T-cell (primary cell): Measurements from ENCODE around the gene SMIM35. TPM values are rescaled to one million over a fixed set of nuclear protein-coding genes. Genes with fewer than 3 reads are reported as not detected.

Experiments used
- ATAC-seq, 4 experiments: fragments of 200-7000 bp in 3 of 4; fragments of 150-1000 bp in 1 of 4; cut with Tn5 transposase; replicated peaks in 1 of 4; 1 replicate in 3 of 4; 2 replicates in 1 of 4; pipeline ENCODE4 v1.10.0; 2021; ENCODE audit warnings: moderate library complexity in 3 of 4, mild to moderate bottlenecking in 2 of 4, moderate number of reproducible peaks in 1 of 4
- CTCF ChIA-PET, 2 donors: fragments of 300-600 bp; sonication (Branson Sonifier 250); formaldehyde crosslinking; loops; one replicate each; lab custom pipeline; 2022; ENCODE audit warnings: antibody characterized with exemption in 2 of 2; lab: Charles Lee
- POLR2A ChIA-PET, 2 donors: fragments of 300-600 bp; sonication (Branson Sonifier 250); formaldehyde crosslinking; loops; one replicate each; lab custom pipeline; 2022; ENCODE audit warnings: antibody characterized with exemption in 2 of 2; lab: Charles Lee
- DNase-seq, 35 experiments: peaks; one replicate each; pipeline versions ENCODE4 v3.0.0 to v3.0.0-alpha.2; 2013 to 2023
- H3K27ac ChIP-seq: one replicate; pipeline ENCODE4 v1.5.1; 2013; ENCODE audit warnings: low read length
- H3K27me3 ChIP-seq, 2 experiments: replicated peaks in 1 of 2; 1 replicate in 1 of 2; 2 replicates in 1 of 2; pipeline versions ENCODE4 v1.6.1 to v1.7.0; 2013; ENCODE audit warnings: low read length in 1 of 2, mixed read lengths in 1 of 2; ENCODE audit not compliant: control insufficient read depth in 2 of 2, insufficient read depth in 2 of 2; ENCODE audit errors: extremely low read depth in 1 of 2
- H3K36me3 ChIP-seq, 2 donors: 1 replicate in 1 of 2; 2 replicates in 1 of 2; pipeline versions ENCODE4 v1.6.1 to v1.7.0; 2013; ENCODE audit warnings: low read length in 1 of 2; ENCODE audit not compliant: control insufficient read depth in 2 of 2, insufficient read depth in 1 of 2; ENCODE audit errors: extremely low read depth in 1 of 2
- H3K4me1 ChIP-seq, 2 experiments: 1 replicate in 1 of 2; 2 replicates in 1 of 2; pipeline versions ENCODE4 v1.6.1 to v1.7.0; 2013; ENCODE audit warnings: low read length in 2 of 2, mixed read lengths in 1 of 2; ENCODE audit not compliant: insufficient read depth in 2 of 2, control insufficient read depth in 1 of 2; ENCODE audit errors: extremely low read depth in 1 of 2
- H3K4me3 ChIP-seq, 2 donors: 1 replicate in 1 of 2; 2 replicates in 1 of 2; pipeline versions ENCODE4 v1.5.1 to v1.7.0; 2013; ENCODE audit warnings: mild to moderate bottlenecking in 2 of 2, low read length in 1 of 2, moderate library complexity in 1 of 2; ENCODE audit not compliant: control insufficient read depth in 1 of 2; ENCODE audit errors: extremely low read depth in 1 of 2
- H3K9me3 ChIP-seq: 2 replicates; pipeline ENCODE4 v1.7.0; 2013
- H3K27ac Mint-ChIP-seq, 2 donors: one replicate each; pipeline ENCODE4 v1.8.0; 2020 to 2021; ENCODE audit warnings: mild to moderate bottlenecking in 2 of 2, mixed read lengths in 2 of 2
- H3K27me3 Mint-ChIP-seq, 2 donors: one replicate each; pipeline ENCODE4 v1.8.0; 2021 to 2022; ENCODE audit warnings: mixed read lengths in 2 of 2
- H3K36me3 Mint-ChIP-seq: one replicate; pipeline ENCODE4 v1.8.0; 2021; ENCODE audit warnings: mixed read lengths
- H3K4me1 Mint-ChIP-seq, 3 donors: one replicate each; pipeline ENCODE4 v1.8.0; 2020 to 2022; ENCODE audit warnings: mixed read lengths in 3 of 3, mild to moderate bottlenecking in 1 of 3
- H3K4me3 Mint-ChIP-seq, 3 donors: one replicate each; pipeline ENCODE4 v1.8.0; 2020 to 2022; ENCODE audit warnings: mild to moderate bottlenecking in 3 of 3, mixed read lengths in 3 of 3, moderate library complexity in 3 of 3
- H3K9me3 Mint-ChIP-seq, 3 donors: one replicate each; pipeline ENCODE4 v1.8.0; 2020 to 2022; ENCODE audit warnings: mixed read lengths in 3 of 3
- WGBS: methylation state at CpG from one replicate; pipeline ENCODE4 v1.1.5; 2013; ENCODE audit warnings: missing lambda C conversion rate; ENCODE audit not compliant: insufficient coverage; 5-methylcytosine and 5-hydroxymethylcytosine counted together
- total RNA-seq, 35 experiments: library from RNA in 6 of 35; stranded (reverse) in 6 of 35; fragments of 120-200 nt in 1 of 35; gene quantifications; one replicate each; pipeline versions ENCODE4 v1.2.1 to v1.2.4 and lab custom pipeline; 2013 to 2026

Gene SMIM35
- total RNA-seq, 5 donors from 2014 or later (not counting 1 experiment from before 2014, with no cell fraction given), result 0.28 to 1.0 (median 0.36) TPM

DNA sequence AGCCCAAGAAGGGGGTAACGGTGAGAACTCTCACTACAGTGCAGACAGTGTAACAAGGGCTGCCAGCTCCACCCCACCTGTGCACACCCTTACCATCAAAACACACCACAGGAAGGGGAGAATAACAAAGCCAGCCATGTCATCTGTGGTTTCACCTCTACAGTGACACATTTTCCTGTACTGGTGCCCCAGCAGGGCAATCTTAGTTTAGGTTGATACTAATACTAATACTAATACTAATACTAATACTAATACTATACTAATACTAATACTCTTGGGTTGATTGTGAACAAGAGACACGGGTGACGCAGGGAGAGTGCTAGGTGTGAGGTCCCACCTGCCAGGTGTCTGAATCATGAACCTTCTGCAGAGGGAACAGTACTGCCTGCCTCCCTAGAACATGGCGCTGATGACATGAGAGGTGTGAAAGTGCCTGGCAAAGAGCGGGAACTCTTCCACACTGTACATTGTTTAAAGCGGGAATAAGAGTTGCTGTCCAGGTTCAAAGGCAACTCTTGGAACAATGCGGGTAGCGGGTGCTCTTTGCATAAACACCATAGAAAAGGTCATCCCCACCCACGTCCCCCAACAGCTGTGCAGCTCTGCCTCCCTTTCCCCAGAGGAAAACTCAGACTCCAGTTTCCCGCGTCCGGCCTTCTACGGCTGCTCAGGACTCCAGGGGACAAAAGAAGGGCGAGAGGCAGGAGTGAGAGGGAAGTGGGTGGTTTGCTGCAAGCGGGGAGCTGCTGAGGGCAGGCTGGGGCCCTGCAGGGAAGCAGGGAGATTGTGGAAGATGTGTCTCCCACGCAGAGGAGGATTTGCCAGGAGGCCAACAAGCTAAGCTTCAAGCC is 34.9 kb downstream of the SMIM35 start:
- no peaks in the 10 kb centered on the region for H3K27me3 ChIP-seq
- Mint-ChIP-seq H3K36me3 (no peaks in the 10 kb centered on the region), H3K4me1 (peaks cover 60 to 62% (median 61%) of the 10 kb centered on the region in 3 donors), H3K27me3 (peaks cover 0 to 1% of the 10 kb centered on the region in 2 donors), H3K4me3 (peak overlapping the region; percentile 9 to 63 (median 59)), H3K9me3 (no peaks in the 10 kb centered on the region), H3K27ac (peak overlapping the region; percentile 97 to 99)
- peaks cover 36 to 67% of the 10 kb centered on the region in 2 experiments for H3K4me1 ChIP-seq
- H3K36me3 ChIP-seq, result no peaks in the 10 kb centered on the region
- POLR2A ChIA-PET, result interaction anchor here in 1 of 2 donors (0.6 to 1.2 kb wide), 3 partner anchors 65 to 178 kb away, joined by 3 to 6 read pairs (median 5); no protein-coding TSS in a partner anchor
- no peak overlapping the region for H3K4me3 ChIP-seq
- CTCF ChIA-PET, result interaction anchor here (0.6 to 7.8 kb wide), 21 partner anchors 10 to 244 kb away, joined by 3 to 138 read pairs (median 5); partner anchors contain the start of gene IL10RA (in 1 of the 2)
- WGBS, result 31% methylated on average over 6 of the region's 16 CpGs
- H3K9me3 ChIP-seq, result no peaks in the 10 kb centered on the region
- peak; percentile 57 to 90 (median 78) for DNase-seq
- peak; percentile 96 to 97 (median 97) for ATAC-seq
- H3K27ac ChIP-seq, result peak overlapping the region; percentile 76

DNA sequence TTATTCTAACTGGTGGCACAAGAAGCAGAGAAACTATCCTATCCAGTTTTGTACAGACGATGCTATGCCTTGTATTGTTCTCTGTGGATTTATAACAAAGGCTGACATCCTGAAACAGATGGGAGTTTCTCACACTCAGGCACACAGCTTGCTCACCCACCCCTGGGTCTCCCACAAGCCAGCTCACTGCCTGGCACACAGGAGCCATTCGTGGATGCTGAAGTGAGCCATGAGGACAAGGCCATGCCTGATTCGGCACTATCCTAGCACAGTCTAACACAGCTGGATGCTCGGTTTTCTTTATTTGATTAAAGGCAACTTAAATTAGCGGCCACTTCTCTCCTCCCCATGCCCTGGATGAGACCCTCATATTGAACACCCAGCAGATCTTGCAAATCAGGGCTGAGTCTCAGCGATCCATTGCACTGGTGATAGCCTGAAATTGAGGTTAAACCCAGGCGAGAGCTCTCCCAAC is 35.6 kb downstream of the SMIM35 start:
- Mint-ChIP-seq H3K27me3 (no peaks in the 10 kb centered on the region), H3K36me3 (no peaks in the 10 kb centered on the region), H3K9me3 (no peaks in the 10 kb centered on the region), H3K4me3 (peak overlapping the region; percentile 9 to 63 (median 59)), H3K27ac (peak overlapping the region; percentile 97 to 99), H3K4me1 (peaks cover 67 to 69% (median 67%) of the 10 kb centered on the region in 3 donors)
- Histone ChIP-seq H3K9me3 (no peaks in the 10 kb centered on the region), H3K27me3 (no peaks in the 10 kb centered on the region), H3K4me1 (peaks cover 43 to 74% of the 10 kb centered on the region in 2 experiments), H3K4me3 (no peak overlapping the region), H3K27ac (peak overlapping the region; percentile 76), H3K36me3 (no peaks in the 10 kb centered on the region)
- 35% methylated on average over 5 of the region's 7 CpGs for WGBS
- DNase-seq (peak in 2 of 35 experiments; percentile 7 to 8), ATAC-seq (peak; percentile 12 to 34 (median 20))
- ChIA-PET POLR2A (interaction anchor here in 1 of 2 donors (0.6 kb wide), 3 partner anchors 100 to 208 kb away, joined by 3 to 7 read pairs (median 6); no protein-coding TSS in a partner anchor), CTCF (interaction anchor here (0.6 to 7.8 kb wide), 14 partner anchors 9 to 244 kb away, joined by 3 to 138 read pairs (median 6); partner anchors contain the start of gene IL10RA (in 1 of the 2))

DNA sequence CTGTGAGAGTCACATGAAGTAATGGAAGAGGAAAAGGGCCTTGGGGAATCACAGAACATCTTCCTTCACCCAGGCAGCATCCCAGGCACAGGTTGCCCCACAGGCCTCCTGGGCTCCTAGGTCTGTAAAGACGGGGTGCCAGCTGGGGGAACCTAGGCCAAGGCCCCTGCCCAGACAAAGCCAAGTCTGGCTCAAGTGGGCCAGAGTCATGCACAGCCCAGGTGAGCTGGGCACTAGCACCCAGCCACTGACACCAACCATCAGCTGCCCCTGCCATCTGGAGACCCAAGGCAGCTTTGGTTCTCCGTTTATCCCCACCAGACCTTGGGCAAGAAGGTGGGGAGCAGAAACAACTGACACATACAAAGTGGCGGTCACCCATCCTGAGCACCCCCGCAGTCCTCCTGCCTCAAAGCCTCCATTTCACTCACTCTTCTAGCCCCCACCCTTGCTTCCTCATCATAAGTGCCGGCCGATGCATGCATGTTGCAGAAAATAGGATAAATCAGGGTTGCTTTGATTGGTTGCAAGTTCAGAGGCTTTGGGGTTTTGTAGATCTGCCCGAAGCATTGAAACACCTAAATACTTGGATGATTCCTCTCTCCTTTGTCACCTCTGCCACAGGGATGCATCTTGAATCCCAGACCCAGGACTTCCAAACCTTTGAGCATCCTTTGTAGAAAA is 36.4 kb downstream of the SMIM35 start:
- DNase-seq (peak in 1 of 35 experiments; percentile 24), ATAC-seq (no peak)
- Mint-ChIP-seq H3K27me3 (no peaks in the 10 kb centered on the region), H3K9me3 (no peaks in the 10 kb centered on the region), H3K36me3 (no peaks in the 10 kb centered on the region), H3K27ac (peak overlapping the region; percentile 97 to 99), H3K4me3 (peak overlapping the region in 1 of 3 donors; percentile 59), H3K4me1 (peaks cover 75 to 77% (median 75%) of the 10 kb centered on the region in 3 donors)
- ChIA-PET CTCF (interaction anchor here in 1 of 2 donors (1.0 to 7.8 kb wide), 6 partner anchors 8 to 242 kb away, joined by 3 to 138 read pairs (median 8); partner anchors contain the start of gene IL10RA), POLR2A (interaction anchor here (0.6 to 0.7 kb wide), 2 partner anchors 209 kb away, joined by 3 to 7 read pairs; no protein-coding TSS in a partner anchor)
- H3K4me1 ChIP-seq, result peaks cover 51 to 81% of the 10 kb centered on the region in 2 experiments
- no peaks in the 10 kb centered on the region for H3K9me3 ChIP-seq
- no peaks in the 10 kb centered on the region for H3K36me3 ChIP-seq
- H3K4me3 ChIP-seq, result no peak overlapping the region
- H3K27me3 ChIP-seq, result no peaks in the 10 kb centered on the region
- peak overlapping the region; percentile 76 for H3K27ac ChIP-seq
- 83% methylated on average over 3 of the region's 7 CpGs for WGBS

DNA sequence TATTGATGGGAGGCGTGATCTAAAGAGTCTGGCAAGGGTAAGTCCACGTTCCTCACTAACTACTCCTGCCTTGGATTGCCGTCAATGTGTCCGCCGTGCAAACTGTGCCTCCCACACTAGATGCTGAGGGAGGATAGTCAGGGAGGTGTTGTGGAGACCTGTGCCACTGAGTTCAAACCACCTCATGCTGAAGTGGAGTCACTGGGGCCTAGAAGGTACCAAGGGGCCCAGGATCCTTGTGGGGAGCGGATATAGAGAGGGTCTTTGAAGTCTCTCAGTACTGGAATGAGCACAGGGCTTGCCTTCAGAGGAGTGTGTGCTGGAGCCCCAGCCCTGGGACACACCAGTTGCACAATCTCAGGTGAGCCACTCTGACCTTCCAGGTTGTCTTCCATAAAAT is 37.0 kb downstream of the SMIM35 start:
- peak overlapping the region; percentile 76 for H3K27ac ChIP-seq
- H3K9me3 ChIP-seq, result no peaks in the 10 kb centered on the region
- H3K36me3 Mint-ChIP-seq, result no peaks in the 10 kb centered on the region
- ChIA-PET POLR2A (interaction anchor here (0.7 to 1.2 kb wide), 2 partner anchors 50 to 208 kb away, joined by 3 to 4 read pairs; no protein-coding TSS in a partner anchor), CTCF (no interaction called here)
- H3K4me3 ChIP-seq, result no peak overlapping the region
- DNase-seq (peak in 1 of 35 experiments; percentile 14), ATAC-seq (no peak)
- H3K27me3 Mint-ChIP-seq, result no peaks in the 10 kb centered on the region
- H3K4me1 ChIP-seq, result peaks cover 56 to 86% of the 10 kb centered on the region in 2 experiments
- H3K36me3 ChIP-seq, result no peaks in the 10 kb centered on the region
- H3K9me3 Mint-ChIP-seq, result no peaks in the 10 kb centered on the region
- H3K4me3 Mint-ChIP-seq, result peak overlapping the region in 1 of 3 donors; percentile 59
- WGBS, result 100% methylated on average over 1 of the region's 6 CpGs
- no peaks in the 10 kb centered on the region for H3K27me3 ChIP-seq
- peaks cover 81 to 83% (median 81%) of the 10 kb centered on the region in 3 donors for H3K4me1 Mint-ChIP-seq
- H3K27ac Mint-ChIP-seq, result peak overlapping the region; percentile 97 to 99

DNA sequence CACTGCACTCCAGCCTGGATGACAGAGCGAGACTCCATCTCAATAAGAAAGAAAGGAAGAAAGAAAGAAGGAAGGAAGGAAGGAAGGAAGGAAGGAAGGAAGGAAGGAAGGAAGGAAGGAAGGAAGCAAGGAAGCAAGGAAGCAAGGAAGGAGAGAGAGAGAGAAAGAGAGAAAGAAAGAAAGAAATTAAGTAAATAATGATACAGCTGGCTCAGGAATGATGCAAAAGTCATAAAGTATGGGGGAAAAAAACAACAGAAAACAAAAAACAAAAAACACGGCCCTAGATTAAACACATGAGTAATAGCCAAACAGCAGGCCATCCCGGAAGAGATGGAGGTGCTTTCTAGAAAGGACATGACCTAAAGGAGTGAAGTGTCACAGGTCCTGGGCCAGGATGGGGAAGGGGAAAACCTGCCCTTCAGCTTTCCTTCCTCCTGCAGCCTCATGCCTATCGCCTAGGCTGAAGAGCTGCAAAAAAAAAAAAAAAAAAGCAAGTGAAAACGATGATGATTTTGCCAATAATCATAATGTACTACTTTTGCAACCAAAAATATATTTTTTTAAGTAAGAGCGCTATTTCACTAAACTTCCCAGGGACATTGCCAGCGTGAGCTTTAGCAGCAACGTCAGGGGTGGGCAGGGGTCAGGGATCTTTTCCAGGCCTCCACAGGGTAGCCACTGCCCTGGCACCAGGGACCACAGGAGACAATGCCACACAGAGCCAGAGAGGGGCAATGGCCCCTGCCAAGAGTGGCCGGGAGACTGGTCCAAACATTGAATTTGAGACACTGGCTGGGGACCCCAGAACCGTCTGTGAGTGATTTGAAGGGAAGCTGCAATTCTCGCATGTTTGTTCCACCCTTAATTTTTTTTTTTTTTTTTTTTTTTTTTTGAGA is 38.0 kb downstream of the SMIM35 start:
- POLR2A ChIA-PET, result interaction anchor here (0.6 to 1.2 kb wide), 4 partner anchors 13 to 63 kb away, joined by 3 to 5 read pairs (median 4); partner anchors contain the start of gene IL10RA (in 1 of the 2)
- no peak for ATAC-seq
- H3K36me3 Mint-ChIP-seq, result no peaks in the 10 kb centered on the region
- peak overlapping the region; percentile 87 to 92 for H3K27ac Mint-ChIP-seq
- H3K4me3 ChIP-seq, result no peak overlapping the region
- H3K9me3 ChIP-seq, result no peaks in the 10 kb centered on the region
- H3K9me3 Mint-ChIP-seq, result no peaks in the 10 kb centered on the region
- H3K4me1 ChIP-seq, result peaks cover 57 to 95% of the 10 kb centered on the region in 2 experiments
- H3K4me1 Mint-ChIP-seq, result peaks cover 91 to 93% (median 92%) of the 10 kb centered on the region in 3 donors
- 93% methylated on average over 3 of the region's 11 CpGs for WGBS
- no peaks in the 10 kb centered on the region for H3K36me3 ChIP-seq
- H3K27ac ChIP-seq, result no peak overlapping the region
- CTCF ChIA-PET, result interaction anchor here (0.6 to 0.8 kb wide), 3 partner anchors 61 to 102 kb away, joined by 3 to 5 read pairs (median 3); no protein-coding TSS in a partner anchor
- no peak for DNase-seq
- peak overlapping the region in 1 of 3 donors; percentile 56 for H3K4me3 Mint-ChIP-seq
- no peaks in the 10 kb centered on the region for H3K27me3 Mint-ChIP-seq
- no peaks in the 10 kb centered on the region for H3K27me3 ChIP-seq
